ENCODE results near the gene RNF144B. TPM values are rescaled to one million over a fixed set of nuclear protein-coding genes. Genes with fewer than 3 reads are reported as not detected.

The RNF144B gene
- total RNA-seq, 2 experiments from 2014 or later: 1.8 to 1.9 TPM

- no peak for TF ChIP-seq CTCF (IDR thresholded peaks at IDR 0.05)
- DNase-seq: no peak
- Mint-ChIP-seq H3K4me3 (no peak overlapping the region), H3K36me3 (ENCODE audit: low read depth) (no peaks in the 10 kb centered on the region), H3K27me3 (peaks cover 2% of the 10 kb centered on the region), H3K27ac (no peak overlapping the region), H3K9me3 (no peaks in the 10 kb centered on the region), H3K4me1 (ENCODE audit: low read depth) (no peaks in the 10 kb centered on the region)
- intact Hi-C loops (cut with micrococcal nuclease): no loop called here
- ATAC-seq: no peak
- CTCF ChIA-PET: no interaction called here
- POLR2A ChIA-PET: no interaction called here
Observed at GRCh38 chr6:18368277-18369105, 18.7 kb upstream of the RNF144B start.

GRCh38 chr6:18371010-18371409 is 16.1 kb upstream of the RNF144B start:
- no peak for DNase-seq
- no peak overlapping the region for H3K4me3 Mint-ChIP-seq
- CTCF ChIA-PET: no interaction called here

GRCh38 chr6:18371656-18372055 is 15.5 kb upstream of the RNF144B start:
- DNase-seq: no peak
- Mint-ChIP-seq H3K9me3 (no peaks in the 10 kb centered on the region), H3K27ac (no peak overlapping the region), H3K27me3 (peaks cover 4% of the 10 kb centered on the region), H3K4me1 (ENCODE audit: low read depth) (no peaks in the 10 kb centered on the region), H3K4me3 (no peak overlapping the region), H3K36me3 (ENCODE audit: low read depth) (no peaks in the 10 kb centered on the region)
- CTCF ChIA-PET: no interaction called here
- POLR2A ChIA-PET: no interaction called here
- TF ChIP-seq CTCF (IDR thresholded peaks at IDR 0.05): no peak
- no peak for ATAC-seq
- intact Hi-C loops (cut with micrococcal nuclease): no loop called here

More at GRCh38 chr6:18371010-18371409, 16.1 kb upstream of the RNF144B start:
- no peaks in the 10 kb centered on the region for H3K4me1 Mint-ChIP-seq (ENCODE audit: low read depth)
- no peaks in the 10 kb centered on the region for H3K9me3 Mint-ChIP-seq
- no peak for ATAC-seq
- no peak for TF ChIP-seq CTCF (IDR thresholded peaks at IDR 0.05)
- intact Hi-C loops (cut with micrococcal nuclease): no loop called here
- H3K27ac Mint-ChIP-seq: no peak overlapping the region
- POLR2A ChIA-PET: interaction anchor here (1.3 kb wide), 1 partner anchor 26 kb away, joined by 3 read pairs; no protein-coding TSS in a partner anchor
- H3K36me3 Mint-ChIP-seq (ENCODE audit: low read depth): no peaks in the 10 kb centered on the region
- peaks cover 4% of the 10 kb centered on the region for H3K27me3 Mint-ChIP-seq

GRCh38 chr6:18380158-18380836 is 6.9 kb upstream of the RNF144B start:
- POLR2A ChIA-PET: no interaction called here
- TF ChIP-seq CTCF (IDR thresholded peaks at IDR 0.05): no peak
- peaks cover 5% of the 10 kb centered on the region for H3K27me3 Mint-ChIP-seq
- no peak overlapping the region for H3K4me3 Mint-ChIP-seq
- no peak for DNase-seq
- H3K36me3 Mint-ChIP-seq (ENCODE audit: low read depth): no peaks in the 10 kb centered on the region
- H3K9me3 Mint-ChIP-seq: no peaks in the 10 kb centered on the region
- no peaks in the 10 kb centered on the region for H3K4me1 Mint-ChIP-seq (ENCODE audit: low read depth)
- no peak for ATAC-seq
- no peak overlapping the region for H3K27ac Mint-ChIP-seq
- intact Hi-C loops (cut with micrococcal nuclease): no loop called here
- CTCF ChIA-PET: no interaction called here

GRCh38 chr6:18380851-18381250 is 6.3 kb upstream of the RNF144B start:
- ChIA-PET CTCF (no interaction called here), POLR2A (no interaction called here)
- intact Hi-C loops (cut with micrococcal nuclease): no loop called here
- H3K36me3 Mint-ChIP-seq (ENCODE audit: low read depth): no peaks in the 10 kb centered on the region
- no peaks in the 10 kb centered on the region for H3K4me1 Mint-ChIP-seq (ENCODE audit: low read depth)
- peaks cover 5% of the 10 kb centered on the region for H3K27me3 Mint-ChIP-seq
- no peak overlapping the region for H3K27ac Mint-ChIP-seq
- TF ChIP-seq CTCF (IDR thresholded peaks at IDR 0.05): no peak
- H3K9me3 Mint-ChIP-seq: no peaks in the 10 kb centered on the region
- ATAC-seq (no peak), DNase-seq (no peak)
- no peak overlapping the region for H3K4me3 Mint-ChIP-seq
